Esophagus squamous epithelium (tissue), 5 donors: ENCODE measurements around the gene COL28A1. TPM values are rescaled to one million over a fixed set of nuclear protein-coding genes. Genes with fewer than 3 reads are reported as not detected.

Source experiments
- DNase-seq: peaks from one replicate; lab custom pipeline; 2025; lab: John Stamatoyannopoulos, UW
- H3K27ac ChIP-seq, 4 donors: fragments of 200-600 bp; sonication (generic); one replicate each; pipeline ENCODE4 v1.5.1; 2016 to 2019; ENCODE audit warnings: mild to moderate bottlenecking in 1 of 4
- H3K27me3 ChIP-seq, 4 donors: fragments of 200-600 bp; sonication (generic); 1 replicate in 3 of 4; 2 replicates in 1 of 4; pipeline versions ENCODE4 v1.5.1 to v1.6.0; 2017 to 2021; ENCODE audit warnings: antibody characterized with exemption in 1 of 4
- H3K36me3 ChIP-seq, 3 donors: fragments of 200-600 bp; sonication (generic); one replicate each; pipeline ENCODE4 v1.5.1; 2016 to 2019
- H3K4me1 ChIP-seq, 3 donors: fragments of 200-600 bp; sonication (generic); one replicate each; pipeline ENCODE4 v1.5.1; 2017 to 2019
- H3K4me3 ChIP-seq, 4 donors: fragments of 200-600 bp; sonication (generic); 1 replicate in 3 of 4; 2 replicates in 1 of 4; pipeline ENCODE4 v1.5.1; 2016 to 2019; ENCODE audit warnings: mild to moderate bottlenecking in 2 of 4, moderate library complexity in 1 of 4
- H3K9me3 ChIP-seq, 3 donors: fragments of 200-600 bp; sonication (generic); one replicate each; pipeline ENCODE4 v1.5.1; 2016 to 2019
- CTCF ChIP-seq, 6 experiments: fragments of 450-650 bp in 4 of 6; fragments of 200-600 bp in 2 of 6; sonication (generic) in 2 of 6; IDR thresholded peaks; one replicate each; pipeline ENCODE4 v1.5.1; 2016 to 2019; ENCODE audit warnings: antibody characterized with exemption in 6 of 6, mild to moderate bottlenecking in 4 of 6, moderate library complexity in 4 of 6
- POLR2A ChIP-seq, 4 donors: fragments of 450-650 bp; IDR thresholded peaks; one replicate each; pipeline ENCODE4 v1.6.1; 2017; ENCODE audit warnings: antibody characterized with exemption in 4 of 4, mild to moderate bottlenecking in 4 of 4, moderate library complexity in 3 of 4
- WGBS, 2 donors: methylation state at CpG; one replicate each; pipeline ENCODE4 v1.1.5; 2018; 5-methylcytosine and 5-hydroxymethylcytosine counted together
- intact Hi-C: fragments of 100-400 bp; cut with DNase I; formaldehyde crosslinking; loops from one replicate; pipeline ENCODE4 v1.15.0; 2022
- total RNA-seq, 4 donors: library from RNA; depleted of rRNA; stranded (reverse); fragments of >200 nt; gene quantifications; one replicate each; pipeline ENCODE4 v1.1.0, GENCODE V29; 2016
- donor health status: DM: yes; HTN: yes; CAD: no.

COL28A1 gene
- total RNA-seq, 4 donors from 2014 or later = 0.11 to 3.1 (median 0.40) TPM

- DNase-seq = no peak
- Histone ChIP-seq H3K27me3 (no peaks in the 10 kb centered on the region), H3K9me3 (no peaks in the 10 kb centered on the region), H3K4me1 (no peaks in the 10 kb centered on the region), H3K4me3 (no peak overlapping the region), H3K36me3 (no peaks in the 10 kb centered on the region), H3K27ac (no peak overlapping the region)
- intact Hi-C loops = loop anchor here (5.0 to 10.0 kb wide), 2 partner anchors 114 to 432 kb away; no protein-coding TSS in a partner anchor
- WGBS, 2 donors = 88 to 89% methylated on average over 5 of the region's 5 CpGs
- TF ChIP-seq CTCF (IDR thresholded peaks at IDR 0.05) = no peak
Observed at GRCh38 chr7:7536396-7537019, 835 bp upstream of the COL28A1 start.

- no peak for DNase-seq
- Histone ChIP-seq H3K36me3 (no peaks in the 10 kb centered on the region), H3K4me3 (no peak overlapping the region), H3K9me3 (no peaks in the 10 kb centered on the region), H3K27ac (no peak overlapping the region), H3K27me3 (no peaks in the 10 kb centered on the region), H3K4me1 (no peaks in the 10 kb centered on the region)
- WGBS, 2 donors = 77 to 85% methylated on average over 3 of the region's 3 CpGs
- intact Hi-C loops = loop anchor here (10.0 kb wide), 1 partner anchor 429 kb away; no protein-coding TSS in a partner anchor
- no peak for TF ChIP-seq POLR2A (IDR thresholded peaks at IDR 0.05)
- TF ChIP-seq CTCF (IDR thresholded peaks at IDR 0.05) = no peak
Observed at GRCh38 chr7:7533831-7534430, 1.7 kb downstream of the COL28A1 start.

GRCh38 chr7:7529328-7529727 lies 6.3 kb downstream of the COL28A1 start:
- no peak for TF ChIP-seq CTCF (IDR thresholded peaks at IDR 0.05)
- no peak for TF ChIP-seq POLR2A (IDR thresholded peaks at IDR 0.05)
- H3K27me3 ChIP-seq = no peaks in the 10 kb centered on the region
- H3K36me3 ChIP-seq = no peaks in the 10 kb centered on the region
- no peaks in the 10 kb centered on the region for H3K9me3 ChIP-seq
- no peak overlapping the region for H3K4me3 ChIP-seq
- intact Hi-C loops = no loop called here
- no peaks in the 10 kb centered on the region for H3K4me1 ChIP-seq
- H3K27ac ChIP-seq = no peak overlapping the region
- DNase-seq = no peak
- WGBS, 2 donors = 78 to 86% methylated on average over 3 to 4 of the region's 4 CpGs

- TF ChIP-seq CTCF (IDR thresholded peaks at IDR 0.05) (no peak), POLR2A (IDR thresholded peaks at IDR 0.05) (no peak)
- WGBS, 2 donors = 80 to 90% methylated on average over 3 of the region's 3 CpGs
- no peak overlapping the region for H3K27ac ChIP-seq
- H3K36me3 ChIP-seq = no peaks in the 10 kb centered on the region
- no peak overlapping the region for H3K4me3 ChIP-seq
- DNase-seq = no peak
- no peaks in the 10 kb centered on the region for H3K9me3 ChIP-seq
- intact Hi-C loops = no loop called here
- H3K4me1 ChIP-seq = no peaks in the 10 kb centered on the region
- H3K27me3 ChIP-seq = no peaks in the 10 kb centered on the region
Observed at GRCh38 chr7:7527047-7527446, 8.6 kb downstream of the COL28A1 start.

GRCh38 chr7:7526006-7526405 lies 9.7 kb downstream of the COL28A1 start:
- H3K27ac ChIP-seq = no peak overlapping the region
- H3K9me3 ChIP-seq = no peaks in the 10 kb centered on the region
- TF ChIP-seq CTCF (IDR thresholded peaks at IDR 0.05) (no peak), POLR2A (IDR thresholded peaks at IDR 0.05) (no peak)
- no peaks in the 10 kb centered on the region for H3K36me3 ChIP-seq
- DNase-seq = no peak
- intact Hi-C loops = no loop called here
- no peaks in the 10 kb centered on the region for H3K4me1 ChIP-seq
- H3K4me3 ChIP-seq = no peak overlapping the region
- WGBS, 2 donors = 89 to 92% methylated on average over 2 of the region's 2 CpGs
- H3K27me3 ChIP-seq = no peaks in the 10 kb centered on the region
